OCI-LY3 (cell line): ENCODE data around the gene ZSWIM7.

Experiments
- EZH2phosphoT487 ChIP-seq: fragments of 200-600 bp; shearing (Covaris generic); IDR thresholded peaks from 2 replicates; pipeline ENCODE4 v1.6.1; 2018; ENCODE audit warnings: antibody characterized with exemption, mixed run types, low read depth
- TF ChIP-seq, protein P1 (sequence below): fragments of 200-600, 300-600 bp; sonication (generic); IDR thresholded peaks from 2 replicates; pipeline ENCODE4 v1.5.1; 2014; ENCODE audit warnings: antibody characterized with exemption, low read length, low read depth

DNA sequence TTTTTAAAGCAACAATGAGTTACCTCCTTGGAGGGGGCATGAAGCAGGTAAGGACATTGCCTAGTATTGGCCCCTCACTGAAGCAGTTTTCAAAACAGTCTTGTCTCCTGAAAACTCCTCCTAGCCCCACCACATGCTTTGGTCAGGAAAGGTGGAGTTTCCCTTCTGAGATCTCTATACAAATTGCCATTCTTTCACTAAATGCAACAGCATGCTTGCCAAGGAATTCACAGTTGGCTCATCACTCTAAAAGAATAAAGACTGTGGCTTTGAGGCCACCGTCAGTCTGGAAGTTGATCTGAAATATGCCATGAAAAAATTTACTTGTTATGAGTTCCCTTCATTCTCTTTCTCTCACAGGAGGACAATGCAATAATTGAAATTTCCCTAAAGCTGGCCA lies 4.3 kb upstream of the ZSWIM7 start:
- TF ChIP-seq, protein P1, sequence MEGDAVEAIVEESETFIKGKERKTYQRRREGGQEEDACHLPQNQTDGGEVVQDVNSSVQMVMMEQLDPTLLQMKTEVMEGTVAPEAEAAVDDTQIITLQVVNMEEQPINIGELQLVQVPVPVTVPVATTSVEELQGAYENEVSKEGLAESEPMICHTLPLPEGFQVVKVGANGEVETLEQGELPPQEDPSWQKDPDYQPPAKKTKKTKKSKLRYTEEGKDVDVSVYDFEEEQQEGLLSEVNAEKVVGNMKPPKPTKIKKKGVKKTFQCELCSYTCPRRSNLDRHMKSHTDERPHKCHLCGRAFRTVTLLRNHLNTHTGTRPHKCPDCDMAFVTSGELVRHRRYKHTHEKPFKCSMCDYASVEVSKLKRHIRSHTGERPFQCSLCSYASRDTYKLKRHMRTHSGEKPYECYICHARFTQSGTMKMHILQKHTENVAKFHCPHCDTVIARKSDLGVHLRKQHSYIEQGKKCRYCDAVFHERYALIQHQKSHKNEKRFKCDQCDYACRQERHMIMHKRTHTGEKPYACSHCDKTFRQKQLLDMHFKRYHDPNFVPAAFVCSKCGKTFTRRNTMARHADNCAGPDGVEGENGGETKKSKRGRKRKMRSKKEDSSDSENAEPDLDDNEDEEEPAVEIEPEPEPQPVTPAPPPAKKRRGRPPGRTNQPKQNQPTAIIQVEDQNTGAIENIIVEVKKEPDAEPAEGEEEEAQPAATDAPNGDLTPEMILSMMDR: no peak
- TF ChIP-seq EZH2phosphoT487: no peak
